ENCODE data around the gene ILDR2.
A peak's percentile ranks its signal among the peaks of the same experiment; 100 is the strongest.
"Not testable (repeated sequence)": the region's sequence is repeated elsewhere in the genome, so short reads cannot be mapped to it uniquely, and the experiment has no call there.

The ILDR2 gene

DNA sequence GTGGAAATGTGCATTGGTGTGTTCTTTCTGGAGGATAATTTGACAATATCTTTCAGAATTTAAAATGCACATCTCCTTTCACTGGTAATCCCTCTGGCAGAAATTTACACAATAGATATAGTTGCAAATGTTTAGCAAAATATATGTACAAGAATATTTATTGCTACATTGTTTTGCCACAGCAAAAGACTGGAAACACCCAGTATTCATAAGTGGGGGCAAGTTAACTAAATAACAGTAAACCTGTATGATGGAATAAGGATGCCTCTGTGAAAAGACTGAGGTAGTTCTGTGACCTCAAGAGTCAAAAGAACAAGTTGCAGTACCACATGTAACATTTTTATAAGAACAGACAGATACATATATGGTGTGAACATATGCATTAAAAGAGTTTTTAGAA lies 85.6 kb downstream of the ILDR2 start:
- DNase-seq (ENCODE audit: low read depth, low spot score), result no peak

- no peak for DNase-seq (ENCODE audit: low read depth, low spot score)
These were observed 86.8 kb downstream of the ILDR2 start for GRCh38 chr1:166888373-166889111.

GRCh38 chr1:166884971-166885370 lies 90.4 kb downstream of the ILDR2 start:
- no peak for DNase-seq (ENCODE audit: low read depth, low spot score)

GRCh38 chr1:166884040-166884642 lies 91.2 kb downstream of the ILDR2 start:
- peak; percentile 59 for DNase-seq (ENCODE audit: low read depth, low spot score)

- DNase-seq (ENCODE audit: low read depth, low spot score), result no peak
These were observed 92.4 kb downstream of the ILDR2 start for GRCh38 chr1:166882893-166883292.

DNA sequence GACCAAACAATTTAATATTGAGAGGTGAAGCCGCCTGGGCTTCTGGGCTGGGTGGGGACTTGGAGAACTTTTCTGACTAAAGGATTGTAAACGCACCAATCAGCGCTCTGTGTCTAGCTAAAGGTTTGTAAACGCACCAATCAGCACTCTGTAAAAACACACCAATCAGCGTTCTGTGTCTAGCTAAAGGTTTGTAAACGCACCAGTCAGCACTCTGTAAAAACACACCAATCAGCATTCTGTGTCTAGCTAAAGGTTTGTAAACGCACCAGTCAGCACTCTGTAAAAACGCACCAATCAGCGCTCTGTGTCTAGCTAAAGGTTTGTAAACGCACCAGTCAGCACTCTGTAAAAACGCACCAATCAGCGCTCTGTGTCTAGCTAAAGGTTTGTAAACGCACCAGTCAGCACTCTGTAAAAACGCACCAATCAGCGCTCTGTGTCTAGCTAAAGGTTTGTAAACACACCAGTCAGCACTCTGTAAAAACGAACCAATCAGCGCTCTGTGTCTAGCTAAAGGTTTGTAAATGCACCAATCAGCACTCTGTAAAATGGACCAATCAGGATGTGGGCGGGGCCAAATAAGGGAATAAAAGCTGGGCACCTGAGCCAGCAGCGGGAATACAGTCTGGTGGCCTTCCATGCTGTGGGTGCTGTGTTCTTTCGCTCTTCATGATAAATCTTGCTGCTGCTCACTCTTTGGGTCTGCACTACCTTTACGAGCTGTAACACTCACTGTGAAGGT lies 97.0 kb downstream of the ILDR2 start:
- DNase-seq (ENCODE audit: low read depth, low spot score), result not testable (repeated sequence)

GRCh38 chr1:166876540-166876838 lies 98.9 kb downstream of the ILDR2 start:
- DNase-seq (ENCODE audit: low read depth, low spot score), result no peak

DNA sequence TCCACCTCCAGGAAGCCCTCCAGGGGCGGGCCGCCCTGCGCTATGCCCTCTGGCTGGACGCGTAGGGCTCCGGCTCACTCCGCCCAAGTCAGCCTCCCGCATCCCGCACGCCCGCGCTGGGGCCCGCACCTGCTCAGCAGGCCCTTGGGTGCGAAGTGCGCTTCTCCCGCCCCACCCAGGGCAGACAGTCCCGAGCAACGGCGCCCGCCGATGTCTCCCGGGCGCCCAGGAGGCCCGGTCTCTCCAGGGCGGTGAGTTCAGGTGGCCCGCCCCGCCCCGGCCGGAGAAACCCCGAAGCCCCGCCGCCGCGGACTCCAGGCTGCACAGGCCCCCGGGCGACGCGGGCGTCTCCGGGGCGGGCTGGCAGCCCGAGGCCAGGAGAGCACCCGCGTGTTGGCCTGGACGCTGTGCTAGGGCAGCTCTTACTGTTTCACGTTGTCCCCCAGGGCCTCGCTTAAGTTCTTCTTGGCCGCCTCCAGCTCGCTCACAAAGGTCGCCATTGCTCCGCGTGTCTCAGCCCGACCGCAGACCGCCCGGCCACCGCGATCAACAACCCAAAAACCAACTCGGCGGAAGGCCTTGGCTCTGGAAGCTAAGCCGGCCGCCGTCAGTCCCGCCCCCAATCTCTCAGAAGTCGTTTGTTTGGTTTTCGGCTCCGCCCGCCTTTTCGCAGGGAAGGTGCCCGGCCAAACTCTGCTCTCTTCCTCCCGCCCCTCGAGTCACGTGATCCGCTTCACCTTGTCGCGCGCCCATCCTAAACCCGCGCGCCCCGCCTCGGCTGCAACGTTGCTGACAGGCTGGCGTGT lies 99.4 kb downstream of the ILDR2 start, which contains the start of gene TADA1:
Gene TADA1 (minus strand): TSS at position 531 of the 806 bp plus-strand sequence. CDS start 31 bp downstream, at position 500.
- peak; percentile 92 for DNase-seq (ENCODE audit: low read depth, low spot score)

DNA sequence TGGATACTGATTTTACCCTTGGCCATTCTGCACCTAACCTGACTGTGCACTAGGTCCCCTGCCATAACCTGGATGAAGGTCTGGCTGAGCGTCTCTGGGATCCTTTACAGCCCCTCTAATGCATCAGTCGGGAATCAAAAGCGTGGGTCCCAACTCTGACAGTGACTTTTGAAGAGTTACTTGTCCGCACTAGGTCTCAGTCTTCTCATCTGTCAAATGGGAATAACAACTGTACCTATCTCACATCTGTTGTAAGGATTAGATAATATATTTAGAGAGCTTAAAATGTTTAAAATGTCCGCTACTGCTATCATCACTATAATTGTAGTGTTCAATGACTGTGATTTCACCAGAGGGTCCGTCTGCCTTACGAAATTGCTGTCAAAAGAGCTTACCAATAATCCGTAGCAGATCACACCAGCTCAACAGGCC lies 100.0 kb downstream of the ILDR2 start:
- no peak for DNase-seq (ENCODE audit: low read depth, low spot score)

- no peak for DNase-seq (ENCODE audit: low read depth, low spot score)
These were observed 100.9 kb downstream of the ILDR2 start for GRCh38 chr1:166874464-166874863.

GRCh38 chr1:166870584-166870983 lies 104.8 kb downstream of the ILDR2 start:
- no peak for DNase-seq (ENCODE audit: low read depth, low spot score)

DNA sequence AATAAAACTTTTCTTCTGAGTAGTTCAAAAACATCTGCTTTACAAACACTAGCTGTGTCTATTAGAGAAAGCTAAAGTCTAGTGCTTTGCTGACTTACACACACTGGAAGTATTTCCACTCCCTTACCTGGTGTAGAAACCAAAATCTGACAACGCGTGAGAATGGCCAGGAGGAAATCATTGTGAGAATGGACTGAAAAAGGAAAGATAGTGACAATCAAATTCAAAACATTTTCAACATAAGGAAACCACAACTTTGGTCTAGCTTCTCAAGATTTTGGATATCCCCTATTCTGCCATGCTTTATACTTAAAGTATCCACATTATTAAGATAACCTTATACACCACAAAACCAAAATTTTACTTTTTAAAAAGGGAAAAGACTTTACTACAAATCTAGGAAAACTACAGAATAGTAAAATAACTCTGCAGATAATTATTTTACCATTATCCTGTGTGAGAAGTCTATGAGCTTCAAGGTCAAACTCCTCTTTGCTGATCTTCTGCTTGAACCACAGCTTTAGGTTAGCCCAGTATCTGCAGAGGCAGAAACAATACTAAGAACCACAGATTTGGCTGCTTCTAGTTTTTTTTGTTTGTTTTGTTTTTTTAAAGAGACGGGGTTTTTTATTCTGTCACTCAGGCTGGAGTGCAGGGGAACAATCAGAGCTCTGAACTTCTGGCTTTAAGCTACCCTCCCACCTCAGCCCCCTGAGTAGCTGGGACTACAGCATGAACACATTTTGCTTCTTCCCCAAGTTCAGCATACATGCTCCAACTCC lies 105.8 kb downstream of the ILDR2 start:
- DNase-seq (ENCODE audit: low read depth, low spot score), result no peak

GRCh38 chr1:166868639-166869038 lies 106.7 kb downstream of the ILDR2 start:
- no peak for DNase-seq (ENCODE audit: low read depth, low spot score)

GRCh38 chr1:166865926-166866325 lies 109.4 kb downstream of the ILDR2 start:
- no peak for DNase-seq (ENCODE audit: low read depth, low spot score)

GRCh38 chr1:166859597-166859996 lies 115.7 kb downstream of the ILDR2 start:
- DNase-seq (ENCODE audit: low read depth, low spot score), result no peak

DNA sequence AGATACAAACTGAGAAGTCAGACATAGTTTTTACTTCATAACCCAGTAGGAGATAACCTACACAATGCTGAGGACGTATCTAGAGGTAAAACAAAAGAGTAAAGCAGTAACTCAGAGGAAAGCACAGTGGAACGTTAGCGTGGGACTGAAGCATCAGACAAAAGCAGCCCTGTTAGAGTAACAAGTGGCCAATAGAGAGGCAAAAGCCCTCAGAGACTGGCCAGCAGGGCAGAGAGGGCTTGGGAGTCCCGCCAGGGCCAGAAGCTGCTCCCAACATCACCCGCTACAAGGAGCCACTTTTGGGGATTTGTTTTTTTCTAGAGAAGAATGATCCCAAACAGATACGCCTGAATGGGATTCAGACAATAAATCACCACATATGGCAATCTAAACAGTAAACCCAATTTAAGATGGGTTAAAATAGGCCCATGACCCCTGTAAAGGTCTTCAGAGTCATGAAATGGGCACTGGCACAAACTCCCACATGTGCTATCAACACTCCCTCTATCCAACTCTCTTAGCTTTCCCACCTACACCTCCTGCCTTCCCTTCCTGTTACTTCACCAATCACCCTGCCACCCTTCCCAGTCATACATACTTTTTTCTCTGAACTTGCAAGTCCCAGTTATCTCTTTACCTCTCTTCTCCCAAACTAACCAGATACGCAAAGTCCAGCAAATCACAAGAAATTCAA lies 116.5 kb downstream of the ILDR2 start:
- no peak for DNase-seq (ENCODE audit: low read depth, low spot score)
